IPS DF 19.7 (cell line): ENCODE measurements around the gene RPL36AL.

Experiments
- DNase-seq: peaks from one replicate; pipeline ENCODE4 v3.0.0-alpha.2; 2013; ENCODE audit warnings: low read depth, low spot score

Gene RPL36AL

DNA sequence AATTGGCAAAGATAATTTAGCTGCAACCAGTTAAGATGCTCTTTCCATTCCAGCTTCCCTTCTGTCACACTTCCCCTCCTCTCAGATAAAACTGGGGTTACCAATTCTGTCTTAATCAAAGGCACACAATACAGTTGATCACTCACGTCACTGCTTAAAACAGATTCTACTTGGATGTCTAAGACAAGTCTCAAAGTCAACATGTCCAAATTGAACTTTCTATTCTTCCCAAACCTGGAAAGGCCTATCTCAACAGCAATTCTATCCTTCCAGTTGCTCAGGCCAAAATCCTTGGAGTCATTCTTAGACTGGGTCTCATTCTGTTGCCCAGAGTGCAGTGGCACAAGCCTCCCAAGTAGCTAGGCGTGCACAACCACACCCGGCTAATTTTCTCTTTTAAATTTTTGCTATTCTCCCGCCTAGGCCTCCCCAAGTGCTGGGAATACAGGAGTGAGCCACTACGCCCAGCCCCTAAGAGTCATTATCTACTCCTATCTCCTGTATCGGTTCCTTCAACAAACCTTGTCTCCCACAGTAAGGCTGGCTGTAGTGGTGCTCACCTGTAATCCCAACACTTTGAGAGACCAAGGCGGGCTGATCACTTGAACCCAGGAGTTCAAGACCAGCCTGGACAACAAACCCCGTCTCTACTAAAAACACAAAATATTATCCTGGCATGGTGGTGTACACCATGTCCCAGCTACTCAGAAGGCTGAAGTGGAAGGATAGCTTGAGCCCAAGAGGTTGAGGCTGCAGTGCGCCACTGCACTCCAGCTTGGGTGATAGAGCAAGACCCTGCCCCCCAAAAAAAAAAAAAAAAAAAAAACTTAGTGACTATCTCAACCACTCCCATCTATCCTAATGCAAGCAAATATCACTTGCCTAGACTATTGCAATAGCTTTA is 39.0 kb downstream of the RPL36AL start:
- DNase-seq: no peak

DNA sequence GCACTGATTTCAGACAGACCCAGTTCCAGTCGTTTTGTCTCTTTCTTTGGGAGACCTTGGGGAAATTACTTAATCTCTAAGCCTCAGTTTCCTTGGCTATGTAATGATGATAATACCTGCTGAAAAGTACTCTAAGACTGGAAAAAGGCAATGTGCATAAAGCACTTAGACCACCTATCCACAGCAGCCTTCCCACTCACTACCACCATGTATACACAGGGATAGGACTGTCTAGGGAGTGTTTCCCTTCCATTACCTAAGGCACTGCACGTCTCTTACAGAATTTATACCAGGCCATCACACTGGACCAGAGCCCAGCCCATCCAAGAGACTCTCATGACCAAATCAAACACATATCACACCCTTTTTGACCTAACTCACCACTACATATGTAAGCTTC is 40.6 kb downstream of the RPL36AL start:
- no peak for DNase-seq

DNA sequence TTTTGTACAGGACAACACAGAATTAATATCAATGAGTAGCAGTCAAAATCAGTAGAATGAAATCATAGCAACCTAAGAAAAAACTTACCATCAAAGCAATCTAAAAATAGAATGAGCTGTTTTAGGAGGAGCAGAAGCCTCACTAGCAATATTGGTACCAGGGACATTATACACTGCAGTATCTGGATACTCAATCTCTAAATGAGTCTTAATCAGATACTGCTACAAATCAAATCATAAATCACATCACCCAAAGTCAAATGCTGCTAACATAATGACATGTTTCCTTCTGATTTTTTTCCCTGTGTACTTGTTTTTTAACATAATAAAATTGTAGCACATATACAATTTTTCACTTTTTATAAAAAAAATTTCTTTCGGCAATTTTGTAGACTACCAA is 42.3 kb downstream of the RPL36AL start:
- no peak for DNase-seq

DNA sequence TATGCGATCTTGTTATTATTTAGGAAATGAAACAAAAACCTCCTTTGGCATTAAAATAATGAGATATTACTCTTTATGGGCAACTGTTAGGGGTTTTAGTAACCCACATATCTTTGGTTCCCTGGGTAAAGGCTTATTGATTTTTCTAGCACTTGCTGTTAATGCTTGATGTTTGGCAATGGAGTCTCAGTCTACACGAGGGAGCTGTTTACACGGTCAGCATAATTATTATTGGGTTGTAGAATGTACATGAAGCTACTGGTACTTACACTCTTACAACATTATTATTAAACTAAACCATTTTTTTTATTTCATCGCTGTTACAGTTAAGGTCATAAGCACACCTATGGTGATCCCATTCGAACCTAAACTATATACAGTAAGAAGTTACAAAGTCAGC is 46.4 kb downstream of the RPL36AL start:
- DNase-seq: no peak

DNA sequence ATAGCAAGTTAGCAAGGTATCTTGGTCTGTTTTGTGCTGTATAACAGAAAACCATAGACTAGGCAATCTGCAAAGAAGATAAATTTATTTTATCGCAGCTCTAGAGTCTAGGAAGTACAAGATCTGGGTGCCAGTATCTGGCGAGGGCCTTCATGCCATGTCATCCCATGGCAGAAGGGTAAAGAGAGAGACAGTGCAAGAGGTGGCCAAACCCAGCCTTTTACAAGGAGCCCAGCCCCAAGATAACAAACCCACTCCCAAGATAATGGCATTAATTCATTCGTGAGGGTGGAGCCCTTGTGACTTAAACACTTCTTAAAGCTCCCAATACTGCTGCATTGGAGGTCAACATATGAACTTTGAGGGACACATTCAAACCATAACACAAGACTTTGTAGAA is 51.1 kb downstream of the RPL36AL start:
- no peak for DNase-seq
